KMS-11 (cell line): Measurements from ENCODE around the gene VPS37B.
"Not testable (repeated sequence)": the region's sequence is repeated elsewhere in the genome, so short reads cannot be mapped to it uniquely, and the experiment has no call there.

ENCODE experiments used
- H2AFZ ChIP-seq: fragments of 200-600 bp; sonication (generic); 2 replicates; pipeline ENCODE4 v1.6.1; 2016; ENCODE audit warnings: antibody characterized with exemption, mixed run types, low read depth
- H3K27ac ChIP-seq: fragments of 200-600 bp; sonication (generic); 2 replicates; pipeline ENCODE4 v1.6.1; 2016; ENCODE audit warnings: mild to moderate bottlenecking, mixed run types
- H3K27me3 ChIP-seq: fragments of 200-600 bp; sonication (generic); 2 replicates; pipeline ENCODE4 v1.6.1; 2017; ENCODE audit warnings: mild to moderate bottlenecking, low read depth, mixed run types, moderate library complexity; ENCODE audit not compliant: insufficient read depth
- H3K36me3 ChIP-seq: fragments of 200-600 bp; sonication (generic); 2 replicates; pipeline ENCODE4 v1.6.1; 2017; ENCODE audit warnings: mild to moderate bottlenecking, mixed run types; ENCODE audit not compliant: insufficient read depth
- H3K4me1 ChIP-seq: fragments of 200-600 bp; sonication (generic); 2 replicates; pipeline ENCODE4 v1.6.1; 2016; ENCODE audit warnings: mild to moderate bottlenecking, low read depth, mixed run types; ENCODE audit not compliant: poor library complexity, severe bottlenecking
- H3K4me2 ChIP-seq: fragments of 200-600 bp; sonication (generic); 2 replicates; pipeline ENCODE4 v1.7.0; 2016; ENCODE audit warnings: mild to moderate bottlenecking, mixed run types
- H3K4me3 ChIP-seq: fragments of 200-600 bp; sonication (generic); IDR thresholded peaks from 2 replicates; pipeline ENCODE4 v1.6.1; 2017; ENCODE audit warnings: low read depth, low read length, mixed read lengths; ENCODE audit not compliant: insufficient read depth
- H3K79me2 ChIP-seq: fragments of 200-600 bp; sonication (generic); 2 replicates; pipeline ENCODE4 v1.6.1; 2016; ENCODE audit warnings: low read depth, mixed run types; ENCODE audit not compliant: insufficient read depth
- H3K9ac ChIP-seq: fragments of 200-600 bp; sonication (generic); 2 replicates; pipeline ENCODE4 v1.6.1; 2016; ENCODE audit warnings: mild to moderate bottlenecking, mixed run types
- H4K20me1 ChIP-seq: fragments of 200-600 bp; sonication (generic); 2 replicates; pipeline ENCODE4 v1.6.1; 2016; ENCODE audit warnings: mild to moderate bottlenecking, mixed run types; ENCODE audit not compliant: insufficient read depth
- CTCF ChIP-seq: fragments of 200-600 bp; sonication (generic); conservative IDR thresholded peaks from 2 replicates; pipeline ENCODE4 v1.6.1; 2017; ENCODE audit warnings: low read depth, mild to moderate bottlenecking, antibody characterized with exemption, low read length, moderate library complexity, mixed read lengths

The VPS37B gene

DNA sequence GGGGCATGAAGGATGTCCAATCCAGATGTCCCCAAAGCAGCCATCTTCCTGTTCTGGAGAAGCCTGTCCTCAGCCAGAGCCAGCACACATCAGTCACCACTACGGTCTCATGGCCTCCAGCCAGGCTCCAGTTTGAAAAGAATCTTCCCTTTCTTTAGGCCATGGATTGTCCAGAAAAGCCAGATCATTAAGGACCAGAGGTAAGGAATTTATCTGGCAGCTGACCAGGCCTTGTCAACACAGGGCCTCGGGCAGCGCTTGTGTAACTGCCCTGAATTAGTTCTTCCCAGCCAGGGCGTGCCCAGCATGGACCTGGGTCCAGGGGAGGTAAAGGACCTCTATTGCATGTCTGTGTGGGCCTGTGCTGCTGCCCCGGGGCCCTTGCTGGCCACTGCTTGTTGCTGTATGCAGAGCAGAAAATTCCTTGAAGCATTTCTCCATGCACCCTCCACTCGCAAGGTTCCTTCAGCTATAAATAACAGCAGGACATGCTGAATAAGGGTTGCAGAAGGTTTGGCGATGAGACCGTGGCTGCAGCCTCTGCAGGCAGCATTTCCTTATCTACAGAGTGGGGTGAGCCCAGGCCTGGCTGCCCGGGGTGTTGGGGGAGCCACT is 21.7 kb upstream of the VPS37B start:
- no peaks in the 10 kb centered on the region for H4K20me1 ChIP-seq
- no peak overlapping the region for H3K4me2 ChIP-seq
- H3K79me2 ChIP-seq, result no peaks in the 10 kb centered on the region
- no peak for TF ChIP-seq CTCF
- no peak overlapping the region for H3K9ac ChIP-seq
- no peaks in the 10 kb centered on the region for H3K36me3 ChIP-seq
- peaks cover 6% of the 10 kb centered on the region for H3K4me1 ChIP-seq
- H2AFZ ChIP-seq, result no peak overlapping the region
- H3K4me3 ChIP-seq, result no peak overlapping the region
- no peaks in the 10 kb centered on the region for H3K27me3 ChIP-seq
- H3K27ac ChIP-seq, result no peak overlapping the region

DNA sequence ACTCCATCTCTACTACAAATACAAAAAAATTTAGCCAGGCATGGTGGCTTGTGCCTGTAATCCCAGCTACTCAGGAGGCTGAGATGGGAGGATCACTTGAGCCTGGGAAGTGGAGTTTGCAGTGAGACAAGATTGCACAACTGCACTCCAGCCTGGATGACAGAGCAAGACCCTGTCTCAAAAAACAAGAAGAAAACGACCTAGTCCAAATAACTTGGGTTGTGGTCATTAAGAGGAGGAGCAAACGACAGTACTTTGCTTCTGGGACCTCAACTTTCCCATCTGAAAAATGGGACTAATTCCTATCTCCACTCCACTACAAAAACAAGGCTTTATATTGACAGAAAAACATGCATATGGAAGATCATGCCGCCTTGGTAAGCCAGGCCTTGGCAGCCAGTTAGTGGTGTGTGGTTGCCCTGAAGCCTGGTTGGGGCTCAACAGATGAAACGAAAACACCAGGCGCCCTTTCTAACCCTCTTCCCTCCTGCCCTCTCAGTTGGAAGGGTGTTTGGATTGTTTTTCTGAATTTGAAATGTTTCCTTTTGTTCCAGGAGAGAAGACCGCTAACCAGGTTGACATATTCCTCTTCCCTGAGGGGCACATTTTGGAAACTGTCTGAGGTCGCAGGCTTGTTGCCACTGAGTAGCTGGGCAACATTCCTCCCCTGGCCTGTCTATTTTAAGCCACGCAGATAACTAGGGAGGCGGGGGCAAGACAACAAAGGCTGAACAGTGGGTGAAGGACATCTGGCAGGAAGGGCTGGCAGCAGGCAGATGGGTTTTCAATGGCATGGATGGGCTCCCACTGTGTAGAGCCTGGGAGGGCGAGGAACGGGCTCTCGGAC is 13.7 kb upstream of the VPS37B start:
- no peaks in the 10 kb centered on the region for H3K79me2 ChIP-seq
- no peak overlapping the region for H3K4me2 ChIP-seq
- no peaks in the 10 kb centered on the region for H3K36me3 ChIP-seq
- no peaks in the 10 kb centered on the region for H3K27me3 ChIP-seq
- H3K27ac ChIP-seq, result no peak overlapping the region
- H4K20me1 ChIP-seq, result no peaks in the 10 kb centered on the region
- H3K4me1 ChIP-seq, result no peaks in the 10 kb centered on the region
- H3K4me3 ChIP-seq, result no peak overlapping the region
- H2AFZ ChIP-seq, result no peak overlapping the region
- H3K9ac ChIP-seq, result no peak overlapping the region
- no peak for TF ChIP-seq CTCF

DNA sequence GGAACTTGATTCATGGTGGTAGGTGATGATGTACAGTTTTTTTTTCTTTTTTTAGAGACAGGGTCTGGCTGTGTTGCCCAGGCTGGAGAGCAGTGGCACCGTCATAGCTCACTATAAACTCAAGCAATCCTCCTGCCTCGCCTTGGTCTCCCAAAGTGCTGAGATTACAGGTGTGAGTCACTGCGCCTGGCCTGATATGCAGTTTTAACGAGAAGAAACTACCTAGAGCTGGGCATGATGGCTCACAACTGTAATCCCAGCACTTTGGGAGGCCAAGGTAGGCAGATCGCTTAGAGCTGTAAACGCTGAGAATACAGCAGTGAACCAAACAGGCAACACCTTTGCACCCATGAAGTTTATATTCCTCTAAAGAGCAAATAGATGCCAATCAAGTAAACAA is 13.0 kb upstream of the VPS37B start:
- no peak for TF ChIP-seq CTCF
- H3K4me1 ChIP-seq, result no peaks in the 10 kb centered on the region
- H4K20me1 ChIP-seq, result no peaks in the 10 kb centered on the region
- no peak overlapping the region for H2AFZ ChIP-seq
- H3K27me3 ChIP-seq, result no peaks in the 10 kb centered on the region
- H3K79me2 ChIP-seq, result no peaks in the 10 kb centered on the region
- no peak overlapping the region for H3K4me3 ChIP-seq
- no peak overlapping the region for H3K4me2 ChIP-seq
- H3K27ac ChIP-seq, result no peak overlapping the region
- no peak overlapping the region for H3K9ac ChIP-seq
- no peaks in the 10 kb centered on the region for H3K36me3 ChIP-seq

DNA sequence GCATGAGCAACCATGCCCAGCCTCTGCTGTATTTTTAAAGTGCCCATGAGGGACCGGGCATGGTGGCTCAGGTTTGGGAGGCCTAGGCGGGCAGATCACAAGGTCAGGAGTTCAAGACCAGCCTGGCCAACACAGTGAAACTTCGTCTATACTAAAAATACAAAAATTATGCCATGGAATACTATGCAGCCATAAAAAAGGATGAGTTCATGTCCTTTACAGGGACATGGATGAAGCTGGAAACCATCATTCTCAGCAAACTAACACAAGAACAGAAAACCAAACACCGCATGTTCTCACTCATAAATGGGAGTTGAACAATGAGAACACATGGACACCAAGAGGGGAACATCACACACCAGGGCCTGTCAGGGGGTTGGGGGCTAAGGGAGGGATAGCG is 9.3 kb upstream of the VPS37B start:
- not testable (repeated sequence) for H3K4me3 ChIP-seq, H4K20me1 ChIP-seq, H3K4me2 ChIP-seq, H3K9ac ChIP-seq, H3K36me3 ChIP-seq, H2AFZ ChIP-seq, H3K27me3 ChIP-seq, H3K27ac ChIP-seq, H3K79me2 ChIP-seq
- peaks cover 19% of the 10 kb centered on the region for H3K4me1 ChIP-seq

GRCh38 chr12:122903693-122904034 is 7.7 kb upstream of the VPS37B start:
- no peaks in the 10 kb centered on the region for H3K27me3 ChIP-seq
- no peak for TF ChIP-seq CTCF
- no peak overlapping the region for H3K27ac ChIP-seq
- H3K9ac ChIP-seq, result no peak overlapping the region
- H3K36me3 ChIP-seq, result no peaks in the 10 kb centered on the region
- H3K4me1 ChIP-seq, result peaks cover 35% of the 10 kb centered on the region
- no peaks in the 10 kb centered on the region for H3K79me2 ChIP-seq
- no peak overlapping the region for H3K4me3 ChIP-seq
- H3K4me2 ChIP-seq, result no peak overlapping the region
- H2AFZ ChIP-seq, result no peak overlapping the region
- H4K20me1 ChIP-seq, result no peaks in the 10 kb centered on the region
